HG03103 (cell line): ENCODE data around the gene BMP6.

ENCODE experiments used
- ATAC-seq: cut with Tn5 transposase; IDR thresholded peaks from one replicate; pipeline ENCODE4 v1.9.1; 2021; ENCODE audit warnings: low read depth; ENCODE audit not compliant: unreplicated experiment

Gene BMP6

DNA sequence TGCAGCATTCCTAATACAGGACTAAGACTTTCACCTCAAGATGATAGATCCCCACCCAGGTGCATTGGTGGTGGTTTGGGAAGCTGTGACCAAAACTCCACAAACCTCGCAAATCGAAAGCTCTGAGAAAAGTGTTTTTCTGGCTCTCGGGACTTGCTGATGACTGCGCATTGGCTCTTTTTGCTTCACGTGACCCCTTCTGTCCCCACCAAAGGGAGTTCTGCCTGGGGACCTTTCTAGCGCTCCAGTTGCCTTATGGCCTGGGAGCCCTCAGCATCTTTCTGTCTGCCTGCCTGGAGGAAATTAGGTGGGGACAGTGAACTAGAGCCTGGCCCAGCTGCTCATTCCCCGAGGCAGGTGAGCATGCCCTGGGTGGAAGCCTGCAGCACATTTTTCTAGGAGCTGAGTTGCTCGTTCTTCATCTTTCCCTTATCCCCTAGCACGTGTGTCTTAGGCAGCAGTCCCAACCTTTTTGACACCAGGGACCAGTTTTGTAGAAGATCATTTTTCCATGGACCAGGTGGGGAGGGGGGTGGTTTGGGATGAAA, 94.5 kb downstream of the BMP6 start:
- no peak for ATAC-seq

DNA sequence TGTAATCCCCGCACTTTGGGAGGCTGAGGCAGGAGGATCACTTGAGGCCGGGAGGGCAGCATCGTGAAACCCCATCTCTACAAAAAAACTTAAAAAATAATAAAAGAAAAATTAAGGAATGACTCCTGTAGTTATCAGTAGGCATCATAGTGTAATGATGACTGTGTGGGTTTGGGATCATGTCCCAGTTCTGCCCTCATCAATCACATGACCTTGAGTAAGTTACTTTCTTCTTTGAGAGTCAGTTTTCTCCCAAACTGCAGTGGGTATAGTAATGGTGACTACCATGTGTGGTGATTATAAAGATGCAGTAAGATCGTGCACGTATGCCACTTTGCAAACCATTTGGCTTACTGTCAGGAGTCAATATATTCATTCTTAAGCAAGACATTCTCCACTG, 95.5 kb downstream of the BMP6 start:
- no peak for ATAC-seq

DNA sequence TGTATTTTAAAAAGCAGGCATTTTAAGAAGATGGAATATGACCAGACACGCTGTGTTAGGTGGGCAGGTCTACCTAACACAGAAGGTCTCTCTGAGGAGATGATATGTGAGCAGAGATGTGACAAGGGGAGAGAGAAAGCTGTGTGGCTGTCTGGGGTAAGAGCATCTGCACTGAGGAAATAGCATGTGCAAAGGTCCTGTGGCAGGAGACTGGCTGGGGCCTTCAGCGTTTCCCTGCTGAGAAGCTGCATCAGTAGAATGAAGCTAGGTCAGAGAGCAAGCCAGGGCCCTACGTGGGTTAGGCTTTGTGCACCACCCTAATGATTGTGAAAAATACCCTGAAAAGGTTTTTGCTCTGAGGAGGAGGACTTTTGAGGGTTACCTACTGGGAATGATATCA, 97.7 kb downstream of the BMP6 start:
- no peak for ATAC-seq

DNA sequence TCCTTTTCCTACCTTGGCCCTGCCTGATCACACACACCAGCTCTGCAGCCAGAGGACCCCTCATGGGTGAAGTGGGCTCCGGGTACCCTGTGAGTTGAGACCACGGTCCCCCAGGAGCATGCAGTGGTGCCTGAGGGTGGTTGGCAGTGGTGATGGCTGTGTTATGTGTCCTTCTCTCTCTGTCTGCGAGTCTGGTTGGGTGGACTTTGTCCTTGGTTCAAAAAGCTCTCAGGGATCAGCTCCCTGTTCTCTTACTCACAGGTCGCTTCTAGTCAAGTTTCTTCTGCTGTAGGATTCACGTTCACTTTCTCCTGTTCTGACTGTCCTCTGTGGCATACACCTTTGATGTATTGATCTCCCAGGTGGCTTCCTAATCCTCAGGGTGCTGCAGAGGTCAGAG, 100.1 kb downstream of the BMP6 start:
- ATAC-seq, result no peak

DNA sequence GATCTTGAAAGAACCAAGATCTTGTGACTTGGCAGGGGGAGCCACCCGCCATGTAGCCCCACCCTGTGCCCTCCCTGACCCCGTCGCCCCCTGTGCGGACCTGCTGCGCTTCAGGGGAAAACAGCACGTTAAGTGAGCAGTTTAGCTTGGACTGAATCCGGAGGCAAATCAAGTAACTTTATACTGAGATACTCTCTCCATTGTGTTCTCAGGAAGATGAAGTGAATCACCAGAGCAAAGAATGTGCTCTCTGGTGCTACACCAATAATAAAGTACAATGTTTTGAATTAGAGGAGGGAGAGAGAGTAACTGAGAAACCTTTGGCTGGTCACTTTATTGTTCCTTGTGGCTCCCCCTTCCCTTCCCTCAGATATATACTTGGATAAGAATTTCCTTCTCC, 101.2 kb downstream of the BMP6 start:
- no peak for ATAC-seq

DNA sequence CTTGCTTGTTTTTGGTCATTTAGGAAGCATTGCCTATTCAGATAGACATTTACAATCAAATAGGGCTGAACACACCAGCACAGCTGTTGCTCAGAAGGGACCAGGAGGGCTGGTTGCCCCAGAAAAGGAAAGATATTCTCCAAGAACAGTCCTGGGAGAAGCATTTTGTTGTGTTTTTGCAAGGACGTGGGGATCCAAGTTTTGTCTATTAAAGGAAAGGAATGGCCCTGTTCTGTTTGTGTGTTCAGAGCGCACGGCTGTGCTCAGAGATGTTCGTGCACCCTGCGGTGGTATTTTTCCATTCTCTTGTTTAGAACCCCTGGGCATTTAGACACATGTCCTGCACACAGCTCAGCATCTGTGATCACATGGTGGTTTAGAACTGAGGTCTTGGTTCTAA, 102.2 kb downstream of the BMP6 start:
- ATAC-seq, result no peak

DNA sequence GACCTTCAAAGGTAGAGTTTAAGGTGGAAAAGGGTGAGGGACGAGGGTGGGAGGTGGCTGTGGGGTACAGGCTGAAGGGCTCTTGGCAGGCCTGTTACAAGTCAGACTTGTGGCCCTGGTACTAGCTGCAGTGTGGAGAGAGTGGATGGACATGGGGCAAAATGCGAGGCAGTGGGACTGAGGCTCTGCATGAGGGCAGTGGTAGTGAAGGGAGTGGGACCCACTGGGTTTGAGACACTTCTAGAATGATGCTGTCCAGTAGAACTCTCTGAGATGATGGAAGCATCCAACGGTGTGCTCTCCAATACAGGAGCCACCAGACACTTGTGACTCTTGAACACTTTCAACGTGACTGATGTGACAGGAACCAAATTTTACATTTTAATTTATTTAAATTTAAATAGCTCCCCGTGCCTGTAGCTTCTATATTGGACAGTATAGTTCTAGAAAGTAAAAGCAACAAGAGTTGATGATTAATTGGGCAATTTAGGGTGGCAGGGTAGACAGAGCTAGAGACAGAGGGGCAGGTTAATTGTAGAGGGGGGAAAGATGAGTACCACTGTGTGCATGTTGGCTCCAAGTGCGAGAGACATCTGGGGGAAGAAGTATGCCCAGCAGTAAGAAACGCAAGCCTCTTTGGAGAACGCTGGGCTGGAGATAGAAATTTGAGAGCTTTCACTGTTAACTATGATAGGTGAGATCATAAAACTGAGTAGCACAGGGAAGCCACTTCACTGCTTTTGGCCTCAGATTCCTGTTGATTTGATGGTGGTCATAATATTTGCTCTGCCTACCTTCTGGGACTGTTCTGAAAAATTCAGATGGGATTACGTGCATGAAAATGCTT, 107.2 kb downstream of the BMP6 start:
- ATAC-seq, result no peak

DNA sequence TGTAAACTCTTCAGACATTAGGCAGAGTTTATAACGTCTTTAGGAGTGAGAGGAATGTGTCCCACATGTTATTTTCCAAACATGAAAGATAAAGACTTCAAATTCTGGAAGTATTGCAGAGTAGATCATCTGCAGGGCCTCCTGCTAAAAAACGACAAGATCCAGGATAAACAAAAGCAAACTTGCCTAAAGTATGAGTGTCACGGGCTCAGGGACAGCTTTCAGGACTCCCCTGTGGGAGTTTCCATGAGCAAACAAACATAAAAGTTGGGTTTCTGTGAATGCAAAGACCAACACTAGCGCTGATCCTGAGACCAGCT, 107.8 kb downstream of the BMP6 start:
- no peak for ATAC-seq

DNA sequence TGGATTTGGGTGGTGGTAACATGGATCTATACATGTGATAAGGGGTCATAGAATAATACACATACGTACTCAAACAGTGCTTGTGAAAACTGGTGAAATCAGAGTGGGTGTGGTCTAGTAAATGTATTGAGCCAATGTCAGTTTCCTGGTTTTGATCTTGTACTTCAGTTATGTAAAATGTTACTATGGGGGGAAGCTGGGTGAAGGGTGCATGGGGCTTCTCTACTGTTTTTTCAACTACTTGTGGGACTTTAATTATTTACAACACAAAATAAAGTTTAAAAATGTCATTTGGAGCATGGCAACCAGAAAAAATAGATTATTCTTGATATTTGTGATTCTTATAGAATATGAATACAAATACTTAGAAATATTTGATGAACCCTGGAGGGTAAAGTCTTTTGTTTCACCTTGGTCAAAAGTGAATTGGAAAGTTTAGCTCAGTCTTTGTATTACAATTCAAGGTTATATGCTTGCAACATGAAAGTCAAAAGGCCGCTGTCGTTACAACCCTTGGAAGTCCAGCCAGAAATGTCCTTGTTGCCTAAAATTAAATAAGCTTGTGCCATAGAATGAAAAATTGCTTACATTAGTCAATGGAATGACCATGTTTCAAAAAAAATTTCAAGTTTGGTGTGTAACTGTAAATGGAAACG, 110.6 kb downstream of the BMP6 start:
- ATAC-seq, result no peak

DNA sequence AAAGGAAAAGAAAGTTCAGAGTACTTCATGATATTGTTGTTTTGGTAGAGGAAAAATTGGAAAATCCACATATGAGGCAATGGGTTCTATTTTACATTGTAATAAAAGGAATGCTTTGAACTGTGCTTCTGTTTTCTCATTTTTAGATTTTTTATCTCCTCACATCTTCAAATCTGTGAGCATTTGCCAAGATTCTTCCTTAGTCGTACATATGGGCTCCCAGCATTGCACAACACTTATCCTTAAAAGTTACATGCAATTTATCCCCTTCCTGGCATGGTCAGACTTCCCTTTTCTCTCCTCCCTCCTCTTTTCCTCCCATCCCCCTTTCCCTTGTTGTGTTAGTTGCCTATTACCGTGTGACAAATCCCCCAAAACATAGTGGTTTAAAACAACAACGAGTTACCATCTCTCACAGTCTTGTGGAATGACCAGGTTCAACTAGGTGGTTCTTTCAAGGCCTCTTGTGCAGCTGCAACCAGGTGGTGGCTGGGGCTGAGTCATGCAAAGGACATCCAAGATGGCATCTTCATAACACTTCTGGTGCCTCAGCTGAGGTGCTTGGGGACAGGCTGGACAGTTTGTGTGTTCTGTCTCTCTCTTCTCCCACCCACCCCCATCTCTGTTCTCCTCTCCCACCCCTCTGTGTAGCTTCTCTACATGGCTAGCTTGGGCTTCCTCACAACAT, 116.0 kb downstream of the BMP6 start:
- ATAC-seq, result no peak

DNA sequence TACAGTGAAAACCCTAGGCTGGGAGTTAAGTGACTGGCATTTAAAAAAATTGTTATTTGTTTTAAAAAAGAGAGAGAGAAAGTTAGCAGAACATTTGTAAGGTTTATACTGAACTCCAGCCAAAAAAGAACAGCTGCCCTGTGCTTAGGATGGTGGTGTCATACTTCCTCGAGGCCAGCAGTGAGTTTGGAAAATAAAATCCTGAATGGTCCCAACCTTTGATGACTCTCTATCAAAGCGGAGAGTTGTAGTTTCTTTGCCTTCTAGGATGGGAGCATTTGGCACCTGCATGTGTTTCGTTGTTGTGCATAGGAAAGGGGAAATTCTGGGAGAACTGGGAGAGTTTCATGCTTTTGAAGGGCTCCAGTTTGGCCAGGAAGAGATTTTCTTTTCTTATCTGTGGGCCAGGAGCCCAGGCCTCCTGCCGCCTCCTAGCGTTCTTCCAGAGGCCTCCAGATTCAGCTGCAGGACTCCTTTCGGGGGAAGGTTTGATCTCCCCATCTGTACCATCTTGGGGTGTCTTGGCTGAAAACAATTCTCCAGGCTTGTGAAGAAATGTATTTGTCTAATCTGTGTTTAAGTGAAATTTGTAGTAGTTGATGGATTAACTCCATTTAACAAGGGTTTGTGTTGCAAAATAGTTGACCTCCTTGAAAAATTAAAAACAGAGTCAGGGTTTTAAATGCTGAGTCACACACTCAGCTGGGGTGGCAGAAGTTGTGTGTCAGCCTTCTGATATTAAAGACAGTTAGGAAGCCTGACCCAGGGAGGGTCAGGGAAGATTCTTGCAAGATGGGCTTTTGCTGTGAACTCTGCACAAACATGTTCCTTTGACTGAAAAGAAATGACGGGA, 121.3 kb downstream of the BMP6 start:
- no peak for ATAC-seq

DNA sequence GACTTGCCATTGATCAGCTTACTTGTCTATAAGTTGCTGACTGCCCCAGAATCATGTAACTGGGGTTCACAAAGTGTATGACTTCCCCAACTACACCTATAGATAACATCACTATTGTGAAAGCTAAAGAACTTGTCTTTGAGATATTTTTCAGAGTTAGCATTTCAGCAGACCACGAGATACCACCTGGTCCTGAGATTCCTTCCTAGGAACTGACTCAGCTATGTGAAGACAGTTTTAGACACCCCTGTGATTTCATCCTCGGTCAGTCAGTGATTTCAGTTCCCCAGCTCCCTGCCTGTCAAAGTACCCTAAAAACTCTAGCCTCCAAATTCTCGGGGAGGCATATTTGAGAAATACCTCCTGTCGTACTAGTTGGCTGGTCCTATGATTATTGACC, 122.3 kb downstream of the BMP6 start:
- ATAC-seq, result no peak

DNA sequence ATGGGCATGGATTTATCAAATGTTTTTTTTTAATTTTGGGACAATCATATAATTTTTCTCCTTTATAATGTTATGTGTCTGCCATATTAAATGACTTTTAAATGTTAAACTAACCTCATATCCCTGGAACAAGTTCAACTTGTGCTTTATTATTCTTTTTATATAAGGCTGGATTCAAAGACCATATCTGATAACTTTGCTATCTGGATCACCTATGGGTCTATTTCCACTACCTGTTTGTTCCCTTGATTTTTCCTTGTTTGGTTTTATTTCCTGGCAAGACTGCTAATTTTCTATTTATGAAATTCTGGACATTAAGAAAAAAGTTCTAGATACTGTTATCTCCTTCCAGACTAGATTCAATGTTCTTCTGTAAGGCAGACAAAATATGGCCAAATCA, 125.9 kb downstream of the BMP6 start:
- ATAC-seq, result no peak

DNA sequence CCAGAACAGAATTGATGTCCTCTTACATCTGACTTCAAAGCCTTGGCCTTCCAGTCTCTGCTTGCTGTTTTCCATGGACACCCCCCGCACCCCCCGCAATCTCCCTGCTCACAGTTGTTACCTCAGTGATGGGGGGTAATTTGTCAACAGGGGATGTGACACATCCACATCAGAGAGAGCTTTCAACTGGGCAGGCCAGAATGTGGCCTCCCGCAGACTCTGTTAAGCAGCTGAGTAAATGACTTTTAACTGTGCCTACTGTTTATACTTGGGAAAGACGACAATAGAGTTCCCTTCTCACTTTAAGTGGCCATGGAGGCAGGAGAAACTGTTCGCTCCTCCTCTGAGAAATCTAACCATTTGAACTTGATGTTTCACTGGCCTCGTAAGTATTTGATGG, 133.7 kb downstream of the BMP6 start:
- no peak for ATAC-seq

DNA sequence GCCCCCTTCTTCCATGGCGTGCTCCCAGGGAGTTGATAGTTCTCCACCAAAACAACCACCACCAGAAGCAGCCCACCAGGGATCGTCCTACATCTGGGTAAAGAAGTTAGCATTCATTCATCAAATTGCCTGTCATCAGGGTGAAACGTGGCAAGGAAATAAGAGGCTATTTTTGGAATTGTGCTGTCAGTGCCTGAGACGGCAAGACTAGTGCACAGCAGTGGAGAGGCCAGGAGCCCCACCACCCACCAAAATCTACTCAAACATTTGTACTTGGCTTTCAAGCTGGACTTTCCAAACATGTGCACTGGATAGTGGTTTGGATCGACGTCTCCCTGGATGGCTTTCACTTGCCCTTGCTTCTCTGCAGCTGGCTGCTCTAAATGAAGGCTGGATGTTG, 139.9 kb downstream of the BMP6 start:
- no peak for ATAC-seq

DNA sequence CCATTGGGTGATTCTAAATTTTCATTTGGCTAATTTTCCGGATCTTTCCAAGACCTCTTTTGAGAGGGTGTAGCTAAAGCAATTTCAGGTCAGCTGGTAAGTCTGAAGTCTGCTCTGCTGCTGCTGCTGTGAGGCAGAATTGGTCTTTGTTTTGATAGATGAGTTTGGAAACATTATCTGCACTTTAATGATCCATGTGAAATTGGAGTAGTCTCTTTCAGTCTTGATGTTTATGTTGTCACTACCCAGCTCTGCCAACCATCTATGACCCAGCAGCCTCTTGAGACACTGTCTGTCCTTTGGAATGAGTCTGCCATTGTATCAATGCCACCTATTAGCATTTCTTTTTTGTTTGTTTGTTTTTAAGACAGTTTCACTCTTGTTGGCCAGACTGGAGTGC, 140.6 kb downstream of the BMP6 start:
- no peak for ATAC-seq

DNA sequence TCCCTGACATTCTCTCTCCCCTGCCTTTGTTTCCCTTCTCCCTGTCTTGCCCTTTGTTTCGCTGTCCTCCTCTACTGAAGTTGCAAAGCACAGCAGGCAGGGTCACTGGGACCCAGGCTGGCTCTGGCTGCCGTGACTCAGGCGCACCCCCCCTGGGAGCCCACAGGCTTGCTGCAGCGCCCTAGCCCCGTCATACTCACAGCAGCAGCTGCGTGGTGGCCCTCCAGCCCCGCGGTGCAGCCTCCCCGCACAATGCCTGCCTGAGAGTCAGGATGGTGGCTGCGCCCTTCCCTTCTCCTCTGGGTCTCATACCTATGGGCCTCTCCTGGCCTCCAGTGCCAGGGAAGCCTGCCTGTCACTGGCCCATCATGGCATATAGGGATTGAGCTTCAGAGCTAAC, 143.0 kb downstream of the BMP6 start:
- ATAC-seq, result no peak

DNA sequence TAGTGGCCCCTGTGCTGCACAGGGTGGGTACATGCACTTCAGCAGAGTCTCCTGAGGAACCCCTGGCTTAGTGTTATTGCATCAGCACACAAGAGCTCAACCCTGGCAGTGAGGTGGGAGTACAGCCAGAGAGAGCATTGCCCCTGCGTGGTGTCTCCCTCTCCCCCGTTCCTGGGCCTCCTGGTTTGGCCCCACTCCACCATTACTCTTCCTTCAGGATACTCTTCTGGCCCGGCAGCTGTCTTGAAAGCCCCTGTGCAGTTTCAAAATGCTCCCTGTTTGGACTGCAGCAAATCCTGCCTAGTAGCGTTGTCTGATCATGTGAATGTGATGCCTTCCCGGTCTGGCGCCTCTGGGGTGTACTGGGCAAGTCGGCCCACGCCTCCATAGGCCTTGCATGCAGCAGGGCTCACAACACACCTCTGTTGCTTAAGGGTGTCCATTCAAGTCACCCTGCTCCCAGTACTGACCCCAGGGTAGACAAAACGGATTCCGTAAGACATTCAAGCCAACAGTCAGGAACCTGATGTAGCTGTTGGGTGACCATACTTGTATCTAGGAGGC, 152.6 kb downstream of the BMP6 start:
- ATAC-seq, result no peak

DNA sequence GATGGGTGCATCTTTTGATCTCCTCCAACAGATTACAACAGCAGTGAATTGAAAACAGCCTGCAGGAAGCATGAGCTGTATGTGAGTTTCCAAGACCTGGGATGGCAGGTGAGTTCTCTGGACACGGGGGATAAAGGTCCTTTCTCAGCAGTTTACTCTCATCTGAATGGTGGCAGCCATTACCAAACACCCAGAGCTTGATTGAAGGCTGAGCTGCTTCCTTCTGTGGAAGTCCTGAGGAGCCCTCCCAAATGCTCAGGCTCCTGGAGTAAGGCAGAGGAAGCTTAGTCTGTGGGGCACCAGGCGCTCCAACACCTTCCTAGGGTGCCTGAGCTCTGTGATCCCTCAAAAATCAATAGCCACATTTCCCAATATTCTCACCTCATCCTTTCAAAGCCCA, 153.1 kb downstream of the BMP6 start:
- ATAC-seq, result no peak

DNA sequence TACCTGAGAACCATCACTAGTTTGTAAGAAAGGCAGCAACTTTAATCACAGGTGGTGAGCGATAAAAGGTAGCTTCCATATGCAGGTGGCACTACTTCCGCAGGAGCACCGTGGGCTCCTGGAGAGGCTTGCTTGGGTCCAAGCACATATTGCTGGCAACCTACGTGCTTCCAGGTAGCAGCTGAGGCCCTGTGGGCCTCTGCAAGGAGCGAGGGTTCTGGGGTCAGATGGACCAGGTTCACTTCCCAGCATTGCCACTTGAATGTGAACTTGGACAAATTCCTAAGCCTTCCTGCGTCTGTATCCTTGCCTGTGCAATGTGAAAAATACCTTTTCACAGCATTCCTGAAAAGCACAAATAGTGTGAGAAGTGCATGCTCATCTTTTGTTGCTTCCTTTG, 153.7 kb downstream of the BMP6 start:
- ATAC-seq, result no peak
